ENCODE data around the gene FBXL16. TPM values are rescaled to one million over a fixed set of nuclear protein-coding genes. Genes with fewer than 3 reads are reported as not detected.
A peak's percentile ranks its signal among the peaks of the same experiment; 100 is the strongest.

FBXL16 gene
- total and polyA plus RNA-seq, 2 experiments from 2014 or later, result 0.07 to 0.28 TPM

GRCh38 chr16:726188-726437, 20.5 kb upstream of the FBXL16 start:
- 24% methylated on average over 9 of the region's 9 CpGs for WGBS (ENCODE audit: low lambda C conversion rate, missing lambda C conversion rate)
- Histone ChIP-seq H3K4me3 (no peak overlapping the region), H3K9me2 (replicated peaks; ENCODE audit: insufficient read depth) (no peaks in the 10 kb centered on the region), H3K27me3 (peaks cover 7% of the 10 kb centered on the region), H3K79me2 (no peaks in the 10 kb centered on the region), H3K36me3 (replicated peaks; ENCODE audit: insufficient read depth, low read depth) (no peaks in the 10 kb centered on the region), H3K4me1 (ENCODE audit: insufficient read depth) (peaks cover 23% of the 10 kb centered on the region), H3K4me2 (peak overlapping the region; percentile 99), H3K27ac (no peak overlapping the region), H3K9me3 (ENCODE audit: low read depth) (no peaks in the 10 kb centered on the region), H2AFZ (no peak overlapping the region), H4K20me1 (ENCODE audit: insufficient read depth, poor library complexity, severe bottlenecking) (peaks cover 6% of the 10 kb centered on the region)
- no peak for DNase-seq (ENCODE audit: low spot score)
- TF ChIP-seq CTCF (IDR thresholded peaks at IDR 0.05; ENCODE audit: poor library complexity) (no peak), EZH2phosphoT487 (IDR thresholded peaks at IDR 0.05; ENCODE audit: low read depth, severe bottlenecking, unreplicated experiment) (no peak), EZH2 (IDR thresholded peaks at IDR 0.05; ENCODE audit: borderline replicate concordance) (no peak)

- Histone ChIP-seq H3K4me3 (no peak overlapping the region), H2AFZ (no peak overlapping the region), H3K79me2 (no peaks in the 10 kb centered on the region), H3K27ac (no peak overlapping the region), H3K9me3 (ENCODE audit: low read depth) (no peaks in the 10 kb centered on the region), H3K36me3 (replicated peaks; ENCODE audit: insufficient read depth, low read depth) (no peaks in the 10 kb centered on the region), H3K4me2 (no peak overlapping the region), H3K27me3 (peaks cover 7% of the 10 kb centered on the region), H3K9me2 (replicated peaks; ENCODE audit: insufficient read depth) (no peaks in the 10 kb centered on the region), H4K20me1 (ENCODE audit: insufficient read depth, poor library complexity, severe bottlenecking) (peaks cover 6% of the 10 kb centered on the region), H3K4me1 (ENCODE audit: insufficient read depth) (peaks cover 23% of the 10 kb centered on the region)
- DNase-seq (ENCODE audit: low spot score), result no peak
- 92% methylated on average over 23 of the region's 23 CpGs for WGBS (ENCODE audit: low lambda C conversion rate, missing lambda C conversion rate)
- TF ChIP-seq EZH2phosphoT487 (IDR thresholded peaks at IDR 0.05; ENCODE audit: low read depth, severe bottlenecking, unreplicated experiment) (no peak), CTCF (IDR thresholded peaks at IDR 0.05; ENCODE audit: poor library complexity) (no peak), EZH2 (IDR thresholded peaks at IDR 0.05; ENCODE audit: borderline replicate concordance) (no peak)
Measured at GRCh38 chr16:725463-726187, 20.0 kb upstream of the FBXL16 start.

GRCh38 chr16:725041-725376, 19.4 kb upstream of the FBXL16 start:
- WGBS (ENCODE audit: low lambda C conversion rate, missing lambda C conversion rate), result 96% methylated on average over 7 of the region's 7 CpGs
- H2AFZ ChIP-seq, result no peak overlapping the region
- no peak for DNase-seq (ENCODE audit: low spot score)
- no peak overlapping the region for H3K27ac ChIP-seq
- H3K9me2 ChIP-seq (replicated peaks; ENCODE audit: insufficient read depth), result no peaks in the 10 kb centered on the region
- no peak overlapping the region for H3K4me3 ChIP-seq
- H3K36me3 ChIP-seq (replicated peaks; ENCODE audit: insufficient read depth, low read depth), result no peaks in the 10 kb centered on the region
- H4K20me1 ChIP-seq (ENCODE audit: insufficient read depth, poor library complexity, severe bottlenecking), result peaks cover 8% of the 10 kb centered on the region
- H3K4me1 ChIP-seq (ENCODE audit: insufficient read depth), result peaks cover 27% of the 10 kb centered on the region
- no peak for TF ChIP-seq EZH2phosphoT487 (IDR thresholded peaks at IDR 0.05; ENCODE audit: low read depth, severe bottlenecking, unreplicated experiment)
- H3K27me3 ChIP-seq, result peaks cover 7% of the 10 kb centered on the region
- no peak overlapping the region for H3K4me2 ChIP-seq
- no peaks in the 10 kb centered on the region for H3K9me3 ChIP-seq (ENCODE audit: low read depth)
- H3K79me2 ChIP-seq, result no peaks in the 10 kb centered on the region

GRCh38 chr16:724188-725040, 18.8 kb upstream of the FBXL16 start:
- Histone ChIP-seq H3K9me3 (ENCODE audit: low read depth) (no peaks in the 10 kb centered on the region), H3K36me3 (replicated peaks; ENCODE audit: insufficient read depth, low read depth) (no peaks in the 10 kb centered on the region), H3K4me3 (no peak overlapping the region), H3K79me2 (no peaks in the 10 kb centered on the region), H3K4me1 (ENCODE audit: insufficient read depth) (peaks cover 31% of the 10 kb centered on the region), H2AFZ (no peak overlapping the region), H4K20me1 (ENCODE audit: insufficient read depth, poor library complexity, severe bottlenecking) (peaks cover 11% of the 10 kb centered on the region), H3K27me3 (peaks cover 7% of the 10 kb centered on the region), H3K27ac (no peak overlapping the region), H3K4me2 (no peak overlapping the region), H3K9me2 (replicated peaks; ENCODE audit: insufficient read depth) (no peaks in the 10 kb centered on the region)
- TF ChIP-seq EZH2 (IDR thresholded peaks at IDR 0.05; ENCODE audit: borderline replicate concordance), result no peak
- TF ChIP-seq CTCF (IDR thresholded peaks at IDR 0.05; ENCODE audit: poor library complexity), result no peak
- no peak for TF ChIP-seq EZH2phosphoT487 (IDR thresholded peaks at IDR 0.05; ENCODE audit: low read depth, severe bottlenecking, unreplicated experiment)
- 84% methylated on average over 26 of the region's 29 CpGs for WGBS (ENCODE audit: low lambda C conversion rate, missing lambda C conversion rate)
- no peak for DNase-seq (ENCODE audit: low spot score)
